GM23248 (cell line): ENCODE results near the gene HOXA9. TPM values are rescaled to one million over a fixed set of nuclear protein-coding genes. Genes with fewer than 3 reads are reported as not detected.

Experiments used
- DNase-seq: peaks from one replicate; pipeline ENCODE4 v3.0.0-alpha.2; 2015
- H2AFZ ChIP-seq: fragments of 200-600 bp; sonication (generic); 2 replicates; pipeline ENCODE4 v1.6.1; 2016; ENCODE audit warnings: antibody characterized with exemption
- H3F3A ChIP-seq: fragments of 200-600 bp; sonication (generic); 2 replicates; pipeline ENCODE4 v1.6.1; 2016; ENCODE audit warnings: mild to moderate bottlenecking, antibody characterized with exemption, mixed run types; ENCODE audit not compliant: insufficient read depth
- H3K27ac ChIP-seq: fragments of 200-600 bp; sonication (generic); 2 replicates; pipeline ENCODE4 v1.5.1; 2016; ENCODE audit warnings: mild to moderate bottlenecking
- H3K27me3 ChIP-seq: fragments of 200-600 bp; sonication (generic); replicated peaks from 2 replicates; pipeline ENCODE4 v1.6.1; 2016; ENCODE audit warnings: mild to moderate bottlenecking; ENCODE audit not compliant: insufficient read depth
- H3K36me3 ChIP-seq: fragments of 200-600 bp; sonication (generic); 2 replicates; pipeline ENCODE4 v1.6.1; 2016; ENCODE audit warnings: low read depth, mild to moderate bottlenecking
- H3K4me1 ChIP-seq: fragments of 200-600 bp; sonication (generic); 2 replicates; pipeline ENCODE4 v1.6.1; 2016; ENCODE audit warnings: mild to moderate bottlenecking; ENCODE audit not compliant: insufficient read depth
- H3K4me2 ChIP-seq: fragments of 200-600 bp; sonication (generic); one replicate; pipeline ENCODE4 v1.6.1; 2016; ENCODE audit warnings: mild to moderate bottlenecking; ENCODE audit not compliant: unreplicated experiment
- H3K4me3 ChIP-seq: fragments of 200-600 bp; sonication (generic); 2 replicates; pipeline ENCODE4 v1.5.1; 2016; ENCODE audit warnings: mild to moderate bottlenecking
- H3K79me2 ChIP-seq: fragments of 200-600 bp; sonication (generic); 2 replicates; pipeline ENCODE4 v1.6.1; 2016; ENCODE audit warnings: mild to moderate bottlenecking; ENCODE audit not compliant: insufficient read depth
- H3K9ac ChIP-seq: fragments of 200-600 bp; sonication (generic); 2 replicates; pipeline ENCODE4 v1.6.1; 2016; ENCODE audit warnings: mild to moderate bottlenecking
- H3K9me2 ChIP-seq: fragments of 200-600 bp; sonication (generic); 2 replicates; pipeline ENCODE4 v1.6.1; 2016; ENCODE audit warnings: mixed run types, mild to moderate bottlenecking, moderate library complexity; ENCODE audit not compliant: insufficient read depth
- H3K9me3 ChIP-seq: fragments of 200-600 bp; sonication (generic); one replicate; pipeline ENCODE4 v1.6.1; 2017; ENCODE audit warnings: low read depth
- H4K20me1 ChIP-seq: fragments of 200-600 bp; sonication (generic); 2 replicates; pipeline ENCODE4 v1.6.0; 2016; ENCODE audit not compliant: insufficient read depth
- EZH2 ChIP-seq: fragments of 200-600 bp; sonication (generic); IDR thresholded peaks from 2 replicates; pipeline ENCODE4 v1.6.1; 2018; ENCODE audit warnings: antibody characterized with exemption, mild to moderate bottlenecking; ENCODE audit not compliant: insufficient read depth, poor library complexity, severe bottlenecking
- EZH2phosphoT487 ChIP-seq: fragments of 200-600 bp; sonication (generic); IDR thresholded peaks from 2 replicates; pipeline ENCODE4 v1.6.1; 2018; ENCODE audit warnings: antibody characterized with exemption, moderate library complexity, mild to moderate bottlenecking, low read depth; ENCODE audit not compliant: insufficient read depth
- WGBS, 2 experiments: methylation state at CpG; one replicate each; pipeline ENCODE4 v1.1.6; 2015 to 2017; ENCODE audit warnings: low lambda C conversion rate in 2 of 2, low coverage in 1 of 2; ENCODE audit errors: missing lambda C conversion rate in 2 of 2; 5-methylcytosine and 5-hydroxymethylcytosine counted together
- in situ Hi-C: fragments of 300-500 bp; cut with MboI; formaldehyde crosslinking; loops from 2 replicates; pipeline ENCODE4 v1.15.0; 2020
- polyA plus RNA-seq: library from polyadenylated mRNA; unstranded; fragments of >200 nt; fragmentation: Nextera tagmentation; extraction: Ambion mirVana; gene quantifications from 2 replicates; pipeline ENCODE4 v1.2.1, GENCODE V29; 2016
- total RNA-seq: library from RNA; depleted of rRNA; stranded (reverse); fragments of >200 nt; shearing (Covaris generic); gene quantifications from 2 replicates; pipeline ENCODE4 v1.2.3, GENCODE V29; 2014

HOXA9 gene
- total and polyA plus RNA-seq, 2 experiments from 2014 or later = 28.3 to 43.7 TPM

DNA sequence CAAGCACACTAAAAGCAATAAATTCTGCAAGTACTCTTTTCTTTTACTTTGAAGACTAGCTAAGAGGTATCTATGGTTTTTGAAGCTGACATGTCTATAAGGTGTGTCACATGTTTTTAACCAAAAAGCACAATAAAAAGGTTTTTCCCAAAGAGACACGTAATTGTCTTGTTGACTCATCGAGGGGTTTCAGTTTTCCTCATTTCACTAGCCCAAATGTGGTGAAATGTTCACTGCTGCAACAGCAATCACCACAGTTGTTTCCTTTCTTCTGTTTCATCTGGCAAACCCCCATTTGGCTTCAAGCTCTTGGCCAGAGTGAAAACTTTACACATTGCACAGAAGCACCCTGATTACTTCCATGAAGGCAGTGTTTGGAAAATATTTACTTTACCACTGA, 30.9 kb downstream of the HOXA9 start:
- H3K79me2 ChIP-seq = peaks cover 75% of the 10 kb centered on the region
- H3K27me3 ChIP-seq = no peaks in the 10 kb centered on the region
- TF ChIP-seq EZH2 (no peak), EZH2phosphoT487 (0 out of 2 replicates have a peak, but pooled peaks have one; percentile 76)
- H3F3A ChIP-seq = peaks cover 39% of the 10 kb centered on the region
- H3K36me3 ChIP-seq = peaks cover 7% of the 10 kb centered on the region
- peaks cover 23% of the 10 kb centered on the region for H3K4me1 ChIP-seq
- H4K20me1 ChIP-seq = no peaks in the 10 kb centered on the region
- WGBS, 2 experiments = 0 to 2% methylated on average over 2 of the region's 2 CpGs
- H3K9me3 ChIP-seq = no peaks in the 10 kb centered on the region
- H2AFZ ChIP-seq = no peak overlapping the region
- DNase-seq = peak; percentile 96
- H3K4me3 ChIP-seq = 0 out of 2 replicates have a peak overlapping the region, but pooled peaks have one; percentile 10
- H3K4me2 ChIP-seq = peak overlapping the region; percentile 48
- no peaks in the 10 kb centered on the region for H3K9me2 ChIP-seq
- H3K27ac ChIP-seq = peak overlapping the region; percentile 82
- peak overlapping the region; percentile 49 for H3K9ac ChIP-seq
- in situ Hi-C loops = no loop called here

DNA sequence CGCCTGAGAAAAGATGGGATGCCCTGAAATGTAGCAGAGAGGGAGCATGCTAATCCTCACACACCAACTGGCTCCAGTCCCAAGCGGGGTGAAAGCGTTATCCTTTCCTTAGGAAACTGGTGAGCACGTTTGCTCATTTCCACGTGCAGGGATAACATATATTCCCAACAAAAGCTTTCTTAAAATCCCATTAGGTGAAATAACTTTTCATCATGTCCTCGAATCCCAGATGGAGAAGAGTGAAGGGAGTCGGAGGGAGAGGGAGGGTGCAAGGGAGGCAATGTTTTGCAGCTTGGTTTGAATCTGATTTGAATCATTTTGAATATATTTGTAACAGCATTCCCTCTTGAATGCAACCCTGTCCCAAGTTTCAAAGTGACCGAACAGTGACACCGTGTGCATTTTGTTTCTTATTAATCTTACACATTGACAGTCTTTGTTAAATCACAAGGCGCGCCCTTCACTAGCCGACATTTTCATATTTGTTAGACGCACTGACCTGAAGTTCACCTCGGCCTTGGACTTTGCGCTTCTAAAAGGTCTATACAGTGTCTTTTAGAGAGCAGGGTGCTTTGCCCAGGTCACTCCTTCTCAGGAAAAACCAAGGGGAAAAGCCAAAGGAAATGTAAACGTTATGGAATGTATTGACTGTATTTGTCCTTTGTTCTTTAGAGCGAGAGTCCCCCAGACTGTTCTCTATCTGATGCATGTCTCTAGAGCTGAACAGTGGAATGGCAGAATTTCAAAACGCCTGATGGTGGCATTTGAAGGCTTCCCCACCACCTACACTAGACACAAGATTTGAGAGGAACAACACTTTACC, 31.7 kb downstream of the HOXA9 start:
- H3K4me1 ChIP-seq = peaks cover 23% of the 10 kb centered on the region
- peak overlapping the region; percentile 48 for H3K4me2 ChIP-seq
- H3K27ac ChIP-seq = peak overlapping the region; percentile 82
- no peak for DNase-seq
- 86 to 87% methylated on average over 18 of the region's 18 CpGs for WGBS, 2 experiments
- in situ Hi-C loops = no loop called here
- H3K9me2 ChIP-seq = no peaks in the 10 kb centered on the region
- peak overlapping the region; percentile 49 for H3K9ac ChIP-seq
- H3K4me3 ChIP-seq = 0 out of 2 replicates have a peak overlapping the region, but pooled peaks have one; percentile 10
- no peak overlapping the region for H2AFZ ChIP-seq
- no peaks in the 10 kb centered on the region for H3K27me3 ChIP-seq
- TF ChIP-seq EZH2 (no peak), EZH2phosphoT487 (no peak)
- H3K9me3 ChIP-seq = no peaks in the 10 kb centered on the region
- no peaks in the 10 kb centered on the region for H4K20me1 ChIP-seq
- peaks cover 39% of the 10 kb centered on the region for H3F3A ChIP-seq
- H3K36me3 ChIP-seq = peaks cover 7% of the 10 kb centered on the region
- H3K79me2 ChIP-seq = peaks cover 73% of the 10 kb centered on the region

DNA sequence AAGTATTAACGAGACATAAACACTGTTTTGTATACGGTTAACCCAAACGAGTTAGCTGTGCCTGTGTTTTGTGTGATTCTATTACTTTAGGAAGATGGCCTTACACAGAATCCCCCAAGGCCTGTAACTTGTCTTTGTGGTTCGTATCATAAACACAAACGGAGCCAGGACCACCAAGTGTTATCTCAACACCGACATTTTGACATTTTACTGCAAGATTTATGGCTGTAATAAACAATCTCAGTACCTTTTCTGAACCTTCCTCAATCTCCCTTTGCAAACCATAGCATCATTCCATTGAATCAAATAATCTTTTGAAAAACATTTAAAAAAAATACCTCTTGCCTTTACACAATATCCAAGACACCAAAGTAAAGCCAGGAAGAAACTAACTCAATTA, 32.4 kb downstream of the HOXA9 start:
- in situ Hi-C loops = no loop called here
- Histone ChIP-seq H3K4me1 (peaks cover 23% of the 10 kb centered on the region), H3K79me2 (peaks cover 70% of the 10 kb centered on the region)

DNA sequence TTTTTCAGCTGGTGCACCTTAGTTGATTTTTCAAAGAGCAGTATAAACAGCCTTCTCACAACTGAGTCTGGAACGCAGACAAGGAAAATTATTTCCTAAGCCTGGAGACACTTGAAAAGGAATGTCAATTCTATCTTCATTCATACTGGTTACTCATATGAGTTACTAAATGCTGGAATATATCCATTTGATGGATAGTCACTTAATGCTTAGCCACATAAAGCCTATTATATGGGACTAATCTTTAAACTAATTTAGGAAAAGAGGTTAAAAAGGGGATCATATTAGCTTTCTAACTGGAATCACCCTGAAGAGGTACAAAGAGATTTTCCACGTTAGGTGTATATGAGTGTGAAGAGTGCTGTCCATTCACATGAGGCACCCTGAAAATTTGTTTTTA, 33.1 kb downstream of the HOXA9 start:
- peaks cover 23% of the 10 kb centered on the region for H3K4me1 ChIP-seq

More for the DNA sequence above, 32.4 kb downstream of the HOXA9 start:
- H3K4me3 ChIP-seq = no peak overlapping the region
- H3K27me3 ChIP-seq = no peaks in the 10 kb centered on the region
- H3K4me2 ChIP-seq = no peak overlapping the region
- WGBS, 2 experiments = 81 to 83% methylated on average over 6 of the region's 6 CpGs
- no peaks in the 10 kb centered on the region for H4K20me1 ChIP-seq
- H2AFZ ChIP-seq = no peak overlapping the region
- H3F3A ChIP-seq = peaks cover 39% of the 10 kb centered on the region
- no peak for DNase-seq
- H3K27ac ChIP-seq = no peak overlapping the region
- peaks cover 7% of the 10 kb centered on the region; the same call in 1 of the 2 replicates for H3K36me3 ChIP-seq
- H3K9ac ChIP-seq = no peak overlapping the region
- no peak for TF ChIP-seq EZH2
- TF ChIP-seq EZH2phosphoT487 = no peak
- H3K9me3 ChIP-seq = no peaks in the 10 kb centered on the region
- H3K9me2 ChIP-seq = no peaks in the 10 kb centered on the region

More for the DNA sequence above, 33.1 kb downstream of the HOXA9 start:
- no peaks in the 10 kb centered on the region for H3K9me3 ChIP-seq
- H2AFZ ChIP-seq = no peak overlapping the region
- H3K4me2 ChIP-seq = no peak overlapping the region
- WGBS, 2 experiments = 95 to 98% methylated on average over 2 of the region's 2 CpGs
- H3K27me3 ChIP-seq = no peaks in the 10 kb centered on the region
- no peak for TF ChIP-seq EZH2phosphoT487
- no peak for TF ChIP-seq EZH2
- no peak overlapping the region for H3K4me3 ChIP-seq
- no peaks in the 10 kb centered on the region for H3K9me2 ChIP-seq
- in situ Hi-C loops = no loop called here
- H3K9ac ChIP-seq = no peak overlapping the region
- peaks cover 39% of the 10 kb centered on the region for H3F3A ChIP-seq
- peaks cover 69% of the 10 kb centered on the region for H3K79me2 ChIP-seq
- no peak overlapping the region for H3K27ac ChIP-seq
- 0 out of 2 replicates have a peak, but pooled peaks cover under 1% of the 10 kb centered on the region for H3K36me3 ChIP-seq
- H4K20me1 ChIP-seq = no peaks in the 10 kb centered on the region
- DNase-seq = no peak
